Ishikawa (cell line): Measurements from ENCODE around the gene COX7C.

Experiments
- CEBPB ChIP-seq: IDR thresholded peaks from 2 replicates; pipeline ENCODE4 v1.6.1; 2012
- CREB1 ChIP-seq: IDR thresholded peaks from 2 replicates; pipeline ENCODE4 v1.6.1; 2012; ENCODE audit warnings: low read depth
- EGR1 ChIP-seq: IDR thresholded peaks from 2 replicates; pipeline ENCODE4 v1.6.1; 2012
- EP300 ChIP-seq: IDR thresholded peaks from 2 replicates; pipeline ENCODE4 v1.6.1; 2012; ENCODE audit warnings: borderline replicate concordance
- FOXM1 ChIP-seq: IDR thresholded peaks from 2 replicates; pipeline ENCODE4 v1.6.1; 2012; ENCODE audit warnings: low read depth, borderline replicate concordance
- MAX ChIP-seq: IDR thresholded peaks from 2 replicates; pipeline ENCODE4 v1.6.1; 2012
- NFIC ChIP-seq: IDR thresholded peaks from 2 replicates; pipeline ENCODE4 v1.6.1; 2012
- RAD21 ChIP-seq: IDR thresholded peaks from 2 replicates; pipeline ENCODE4 v1.6.1; 2012; ENCODE audit warnings: low read depth
- REST ChIP-seq: IDR thresholded peaks from 2 replicates; pipeline ENCODE4 v1.6.1; 2012; ENCODE audit warnings: low read depth, mild to moderate bottlenecking
- TAF1 ChIP-seq: IDR thresholded peaks from 2 replicates; pipeline ENCODE4 v1.6.1; 2012; ENCODE audit warnings: low read depth, mild to moderate bottlenecking
- TCF12 ChIP-seq: IDR thresholded peaks from 2 replicates; pipeline ENCODE4 v1.6.1; 2012; ENCODE audit warnings: low read depth
- TEAD4 ChIP-seq: IDR thresholded peaks from 2 replicates; pipeline ENCODE4 v1.6.1; 2012
- YY1 ChIP-seq: IDR thresholded peaks from 2 replicates; pipeline ENCODE4 v1.6.1; 2012; ENCODE audit warnings: low read depth

GRCh38 chr5:86626149-86626548, 8.4 kb downstream of the COX7C start:
- TF ChIP-seq EP300 = no peak
- TF ChIP-seq RAD21 = no peak
- TF ChIP-seq FOXM1 = no peak
- no peak for TF ChIP-seq MAX
- no peak for TF ChIP-seq NFIC
- TF ChIP-seq REST = peak; percentile 78
- no peak for TF ChIP-seq TAF1
- TF ChIP-seq CEBPB = no peak
- no peak for TF ChIP-seq TCF12
- no peak for TF ChIP-seq YY1
- no peak for TF ChIP-seq TEAD4
- no peak for TF ChIP-seq CREB1
- TF ChIP-seq EGR1 = no peak
